Osteoblast (primary cell): ENCODE results near the gene BOD1. TPM values are rescaled to one million over a fixed set of nuclear protein-coding genes. Genes with fewer than 3 reads are reported as not detected.

Experiments used
- DNase-seq: peaks from one replicate; pipeline ENCODE4 v3.0.0; 2011; ENCODE audit warnings: low spot score, mixed read lengths; ENCODE audit not compliant: insufficient read length; ENCODE audit errors: missing footprints
- H2AFZ ChIP-seq: 2 replicates; pipeline ENCODE4 v1.6.0; 2011; ENCODE audit warnings: mild to moderate bottlenecking, low read length
- H3K27ac ChIP-seq: 2 replicates; pipeline ENCODE4 v1.5.1; 2011; ENCODE audit warnings: mild to moderate bottlenecking, low read depth, low read length, moderate library complexity
- H3K27me3 ChIP-seq: 2 replicates; pipeline ENCODE4 v1.6.0; 2012; ENCODE audit warnings: mild to moderate bottlenecking, control low read depth, inconsistent platforms, low read length, moderate library complexity; ENCODE audit not compliant: insufficient read depth
- H3K36me3 ChIP-seq: 2 replicates; pipeline ENCODE4 v1.5.1; 2011; ENCODE audit warnings: mild to moderate bottlenecking, low read length, control low read depth, moderate library complexity; ENCODE audit not compliant: insufficient read depth
- H3K4me1 ChIP-seq: 2 replicates; pipeline ENCODE4 v1.5.1; 2011; ENCODE audit warnings: mild to moderate bottlenecking, low read length, control low read depth, moderate library complexity; ENCODE audit not compliant: insufficient read depth
- H3K4me2 ChIP-seq: 2 replicates; pipeline ENCODE4 v1.6.0; 2011; ENCODE audit warnings: mild to moderate bottlenecking, low read length; ENCODE audit not compliant: insufficient read depth
- H3K4me3 ChIP-seq: fragments of 200-600 bp; sonication (generic); 3 replicates; pipeline ENCODE4 v1.5.1; 2012; ENCODE audit warnings: mild to moderate bottlenecking, low read length, inconsistent platforms; ENCODE audit not compliant: insufficient read depth
- H3K79me2 ChIP-seq: 2 replicates; pipeline ENCODE4 v1.6.0; 2012; ENCODE audit warnings: mild to moderate bottlenecking, low read length, control low read depth, inconsistent platforms; ENCODE audit not compliant: insufficient read depth
- H3K9me3 ChIP-seq: 2 replicates; pipeline ENCODE4 v1.5.1; 2011; ENCODE audit warnings: low read depth, low read length, control low read depth
- H4K20me1 ChIP-seq: 2 replicates; pipeline ENCODE4 v1.6.0; 2012; ENCODE audit warnings: mild to moderate bottlenecking, low read length, control low read depth; ENCODE audit not compliant: insufficient read depth
- total RNA-seq: library from RNA; depleted of rRNA; stranded (reverse); fragments of >200 nt; gene quantifications from 2 replicates; pipeline ENCODE4 v1.2.3, GENCODE V29; 2012
- TF ChIP-seq, protein P1 (sequence below): IDR thresholded peaks from 2 replicates; pipeline ENCODE4 v1.5.1; 2011; ENCODE audit warnings: mild to moderate bottlenecking, low read depth, low read length, moderate library complexity; ENCODE audit errors: extremely low read depth

Gene BOD1
- total RNA-seq, 1 donor = 90.5 TPM

DNA sequence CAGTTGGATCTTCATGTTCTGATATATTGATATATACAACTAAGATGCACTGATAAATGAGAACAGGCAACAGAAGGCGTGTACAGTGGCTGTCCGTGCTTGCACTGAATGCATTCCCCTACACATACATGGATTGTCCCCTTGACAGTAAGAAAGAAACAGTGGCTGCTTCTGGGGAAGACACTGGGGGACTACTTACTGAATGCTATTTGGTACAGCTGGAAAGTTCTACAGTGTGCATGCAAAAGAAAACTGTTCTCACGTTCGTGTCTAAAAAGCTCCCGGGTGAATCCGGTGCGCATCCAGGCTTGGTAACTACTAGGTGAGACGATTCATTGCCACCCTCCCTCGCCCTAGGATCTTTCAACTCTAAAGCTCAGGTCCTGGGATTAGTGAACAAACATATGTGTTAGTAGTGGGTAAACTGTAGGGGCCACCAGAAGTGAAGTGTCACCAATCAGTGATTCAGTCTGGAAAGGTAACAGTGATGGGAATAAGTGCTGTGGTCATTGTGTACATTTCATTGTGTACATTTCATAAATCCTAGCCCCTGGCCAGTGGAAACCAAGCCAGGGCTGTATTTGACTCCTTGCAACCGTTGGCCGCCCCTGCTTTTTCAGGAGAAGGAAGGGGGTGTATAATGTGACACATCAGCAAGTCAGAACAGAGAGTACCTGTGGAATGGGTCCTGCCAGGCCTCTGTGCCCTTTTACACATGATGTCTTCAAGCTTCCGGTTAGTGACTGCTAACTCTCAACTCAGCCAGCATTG lies 46.3 kb upstream of the BOD1 start:
- H3K27ac ChIP-seq = no peak overlapping the region
- H3K4me3 ChIP-seq = no peak overlapping the region
- H2AFZ ChIP-seq = no peak overlapping the region
- DNase-seq = no peak
- H3K9me3 ChIP-seq = no peaks in the 10 kb centered on the region
- TF ChIP-seq, protein P1, sequence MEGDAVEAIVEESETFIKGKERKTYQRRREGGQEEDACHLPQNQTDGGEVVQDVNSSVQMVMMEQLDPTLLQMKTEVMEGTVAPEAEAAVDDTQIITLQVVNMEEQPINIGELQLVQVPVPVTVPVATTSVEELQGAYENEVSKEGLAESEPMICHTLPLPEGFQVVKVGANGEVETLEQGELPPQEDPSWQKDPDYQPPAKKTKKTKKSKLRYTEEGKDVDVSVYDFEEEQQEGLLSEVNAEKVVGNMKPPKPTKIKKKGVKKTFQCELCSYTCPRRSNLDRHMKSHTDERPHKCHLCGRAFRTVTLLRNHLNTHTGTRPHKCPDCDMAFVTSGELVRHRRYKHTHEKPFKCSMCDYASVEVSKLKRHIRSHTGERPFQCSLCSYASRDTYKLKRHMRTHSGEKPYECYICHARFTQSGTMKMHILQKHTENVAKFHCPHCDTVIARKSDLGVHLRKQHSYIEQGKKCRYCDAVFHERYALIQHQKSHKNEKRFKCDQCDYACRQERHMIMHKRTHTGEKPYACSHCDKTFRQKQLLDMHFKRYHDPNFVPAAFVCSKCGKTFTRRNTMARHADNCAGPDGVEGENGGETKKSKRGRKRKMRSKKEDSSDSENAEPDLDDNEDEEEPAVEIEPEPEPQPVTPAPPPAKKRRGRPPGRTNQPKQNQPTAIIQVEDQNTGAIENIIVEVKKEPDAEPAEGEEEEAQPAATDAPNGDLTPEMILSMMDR = no peak
- no peaks in the 10 kb centered on the region for H3K36me3 ChIP-seq
- no peaks in the 10 kb centered on the region for H3K4me1 ChIP-seq
- H3K27me3 ChIP-seq = no peaks in the 10 kb centered on the region
- H3K79me2 ChIP-seq = no peaks in the 10 kb centered on the region
- no peaks in the 10 kb centered on the region for H4K20me1 ChIP-seq
- H3K4me2 ChIP-seq = no peak overlapping the region

DNA sequence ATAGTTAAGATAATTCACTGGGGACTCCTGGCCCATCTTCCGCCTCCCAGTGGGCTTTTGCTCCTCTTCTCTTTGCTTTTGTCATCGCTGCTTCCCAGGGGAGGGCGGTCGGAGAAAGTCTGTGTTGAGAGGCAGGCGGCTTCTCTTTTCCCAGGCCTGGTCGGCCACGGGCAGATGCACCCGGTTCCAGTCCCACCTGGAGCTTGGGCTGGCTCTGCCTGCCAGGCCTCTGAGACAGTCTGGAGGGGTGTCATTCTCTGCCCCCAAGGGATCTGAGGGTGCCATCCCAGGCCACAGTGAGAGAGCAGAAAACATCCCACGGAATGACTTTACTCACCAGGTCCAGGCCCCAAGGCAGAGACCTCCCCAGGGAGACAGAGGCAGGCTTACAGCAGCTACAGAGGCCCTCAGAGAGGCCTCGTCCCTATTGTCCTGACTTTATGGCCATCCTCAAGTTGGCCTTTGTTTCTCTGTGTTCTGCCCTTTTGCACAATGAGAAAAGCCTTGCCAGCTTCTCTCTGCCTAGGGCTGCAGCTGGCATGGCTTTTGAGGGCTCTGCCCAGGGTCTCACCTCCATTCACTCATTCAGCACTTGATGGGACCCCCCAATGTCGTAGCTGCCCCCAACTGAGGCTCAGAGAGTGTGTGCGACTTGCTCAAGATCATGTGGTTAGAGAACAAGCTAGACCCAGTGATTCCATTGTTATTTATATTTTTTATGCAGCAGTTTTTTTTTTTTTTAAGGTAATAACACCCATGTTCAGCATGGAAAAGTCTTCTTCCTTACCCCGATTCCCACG lies 44.2 kb upstream of the BOD1 start:
- no peaks in the 10 kb centered on the region for H3K79me2 ChIP-seq
- H4K20me1 ChIP-seq = no peaks in the 10 kb centered on the region
- no peak overlapping the region for H3K4me2 ChIP-seq
- DNase-seq = no peak
- H3K9me3 ChIP-seq = no peaks in the 10 kb centered on the region
- H3K4me3 ChIP-seq = no peak overlapping the region
- no peaks in the 10 kb centered on the region for H3K4me1 ChIP-seq
- H3K36me3 ChIP-seq = no peaks in the 10 kb centered on the region
- TF ChIP-seq, protein P1 = no peak
- no peaks in the 10 kb centered on the region for H3K27me3 ChIP-seq
- no peak overlapping the region for H3K27ac ChIP-seq
- no peak overlapping the region for H2AFZ ChIP-seq

DNA sequence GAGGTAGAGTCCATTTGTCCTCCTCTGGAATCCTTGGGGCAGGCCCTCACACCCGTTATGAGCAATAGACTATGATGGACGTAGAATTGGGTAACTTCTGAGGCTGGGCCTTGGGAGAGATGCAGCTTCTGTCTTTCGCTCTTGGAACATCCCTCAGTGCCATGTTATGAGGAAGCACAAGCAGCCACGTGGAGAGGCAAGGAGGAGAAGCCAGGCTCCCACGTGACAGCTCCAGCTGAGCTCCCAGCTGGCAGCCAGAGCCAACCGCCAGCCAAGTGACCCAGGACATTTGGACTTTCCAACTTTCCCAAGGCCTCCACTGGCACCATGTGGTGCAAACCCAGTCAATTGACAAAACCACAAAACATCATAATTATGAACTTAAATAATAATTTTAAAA lies 43.0 kb upstream of the BOD1 start:
- no peaks in the 10 kb centered on the region for H3K9me3 ChIP-seq
- H3K4me2 ChIP-seq = no peak overlapping the region
- no peaks in the 10 kb centered on the region for H3K36me3 ChIP-seq
- H3K4me1 ChIP-seq = no peaks in the 10 kb centered on the region
- H3K27ac ChIP-seq = no peak overlapping the region
- H3K27me3 ChIP-seq = no peaks in the 10 kb centered on the region
- TF ChIP-seq, protein P1 = no peak
- H3K79me2 ChIP-seq = no peaks in the 10 kb centered on the region
- DNase-seq = no peak
- no peak overlapping the region for H2AFZ ChIP-seq
- no peaks in the 10 kb centered on the region for H4K20me1 ChIP-seq
- H3K4me3 ChIP-seq = no peak overlapping the region

DNA sequence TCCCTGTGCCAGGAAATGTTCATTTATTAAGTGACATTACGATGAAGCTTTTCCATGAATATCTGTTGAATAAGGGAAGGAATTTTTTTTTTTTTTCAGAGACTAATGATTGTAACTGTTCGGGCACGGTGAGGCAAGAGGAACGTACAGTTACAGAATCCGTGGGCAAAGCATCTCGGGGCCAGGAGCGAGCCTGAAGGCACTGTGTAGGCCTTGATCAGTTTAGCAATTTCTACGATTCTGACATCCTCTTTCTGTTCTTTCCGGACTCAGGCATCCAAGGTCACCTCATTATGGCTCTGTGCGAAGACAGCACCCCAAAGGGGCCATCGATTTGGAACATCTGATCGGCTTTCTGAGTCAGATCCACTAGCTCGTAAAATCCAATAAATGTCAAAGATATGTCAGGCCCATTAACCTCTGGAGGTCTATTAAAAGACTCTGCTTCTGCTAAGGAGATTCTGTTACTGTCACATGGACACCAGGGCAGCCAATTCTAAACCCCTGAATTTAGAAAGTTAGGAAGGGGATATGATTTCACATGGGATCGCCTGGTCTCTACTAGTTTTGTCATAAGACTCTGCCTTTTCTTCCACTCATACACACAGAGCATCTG lies 41.4 kb upstream of the BOD1 start:
- Histone ChIP-seq H3K4me3 (no peak overlapping the region), H3K36me3 (no peaks in the 10 kb centered on the region), H3K4me2 (no peak overlapping the region), H3K27ac (no peak overlapping the region), H3K4me1 (no peaks in the 10 kb centered on the region), H3K79me2 (no peaks in the 10 kb centered on the region), H2AFZ (no peak overlapping the region), H4K20me1 (no peaks in the 10 kb centered on the region), H3K27me3 (peaks cover 4% of the 10 kb centered on the region), H3K9me3 (no peaks in the 10 kb centered on the region)
- DNase-seq = no peak
- TF ChIP-seq, protein P1 = no peak
